Measurements from ENCODE around the gene SHROOM3.
A peak's percentile ranks its signal among the peaks of the same experiment; 100 is the strongest.

The SHROOM3 gene

DNA sequence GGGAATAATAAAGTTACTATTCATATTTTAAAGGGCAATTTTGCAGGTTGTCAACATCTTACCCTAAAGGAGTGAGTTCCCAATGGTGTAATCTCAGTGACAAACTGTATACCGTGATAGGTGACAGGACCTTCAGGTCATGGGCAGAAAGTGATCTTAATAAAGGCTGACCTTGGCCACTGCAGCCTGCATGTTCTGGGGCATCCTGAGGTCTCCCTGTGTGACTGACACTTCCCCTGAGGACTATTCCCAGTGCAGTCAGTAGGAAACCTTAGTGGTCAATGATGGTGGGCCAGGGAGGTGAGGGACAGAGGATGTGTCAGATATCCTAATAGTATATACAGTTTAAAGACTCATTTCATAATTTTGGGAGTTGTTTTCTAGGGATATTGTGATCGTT lies 137.2 kb downstream of the SHROOM3 start:
- no peak for DNase-seq

- DNase-seq, result no peak
These were observed 141.8 kb downstream of the SHROOM3 start for GRCh38 chr4:76576824-76577223.

DNA sequence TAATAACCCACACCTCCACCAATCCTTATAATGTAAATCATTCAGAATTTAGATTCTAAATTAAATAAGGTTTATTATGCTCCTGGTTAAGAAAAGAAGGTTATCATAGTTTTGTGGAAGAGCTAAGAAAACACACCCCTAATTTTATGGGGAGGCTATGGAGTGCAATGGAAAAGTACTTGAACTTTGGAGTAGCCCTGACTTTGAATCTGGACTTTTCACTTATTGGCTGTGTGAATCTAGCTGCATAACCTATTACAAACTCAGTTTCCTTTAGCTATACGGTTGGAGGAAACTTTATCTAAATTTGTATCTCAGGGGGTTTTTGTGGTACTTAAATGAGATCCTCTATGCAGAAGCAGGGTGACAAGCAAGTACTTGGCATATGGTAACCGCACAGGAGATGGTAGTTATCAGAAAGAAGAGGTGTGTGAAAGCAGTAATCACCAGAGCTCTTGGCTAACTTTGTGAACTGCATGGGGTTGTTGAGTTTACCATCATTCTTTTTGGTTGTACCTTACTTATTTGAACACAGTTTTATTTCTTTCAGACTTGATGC lies 143.1 kb downstream of the SHROOM3 start:
- DNase-seq, result no peak

GRCh38 chr4:76579596-76580375 lies 144.8 kb downstream of the SHROOM3 start:
- peak; percentile 46 for DNase-seq

DNA sequence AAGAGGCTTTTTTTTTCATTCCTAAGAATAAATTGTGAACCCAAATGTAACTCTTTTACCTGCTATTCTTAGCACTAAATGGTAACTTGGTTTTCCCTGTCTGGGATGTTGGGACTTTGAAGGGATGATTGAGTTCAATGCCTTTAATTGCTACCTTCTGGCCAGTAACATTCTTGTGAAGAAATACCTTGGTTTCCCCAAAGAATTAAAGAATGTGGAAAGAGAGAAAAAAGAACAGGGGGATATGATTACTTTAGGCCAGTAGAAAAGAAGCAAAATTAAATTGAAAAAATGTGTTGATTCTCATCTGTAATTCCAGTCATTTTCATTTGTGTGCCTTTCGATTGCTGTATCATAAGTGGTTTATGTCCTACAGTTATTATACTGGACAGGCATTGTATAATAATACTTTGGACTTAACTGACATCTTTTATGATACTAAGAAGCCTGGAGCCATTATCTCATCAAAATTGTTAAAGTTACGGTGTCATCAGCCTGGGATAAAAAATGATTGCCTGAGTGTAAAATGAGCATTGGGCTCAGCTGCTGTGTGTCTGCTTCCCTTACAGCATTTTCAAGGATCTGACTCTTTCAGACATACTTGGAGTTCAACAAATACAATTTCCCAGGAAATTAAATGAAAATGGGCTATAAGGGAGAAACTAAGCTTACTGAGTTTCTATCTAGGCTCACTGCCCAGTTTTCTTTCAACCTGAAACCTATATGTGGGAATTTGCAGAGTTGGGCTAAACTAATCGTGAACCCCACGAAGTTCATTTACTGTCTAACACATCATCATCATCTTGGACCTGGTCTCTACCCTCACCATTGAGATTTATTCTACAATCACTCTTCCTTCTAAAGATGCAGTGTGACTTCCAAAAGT lies 146.3 kb downstream of the SHROOM3 start:
- DNase-seq, result no peak

GRCh38 chr4:76582074-76582816 lies 147.2 kb downstream of the SHROOM3 start:
- no peak for DNase-seq

DNA sequence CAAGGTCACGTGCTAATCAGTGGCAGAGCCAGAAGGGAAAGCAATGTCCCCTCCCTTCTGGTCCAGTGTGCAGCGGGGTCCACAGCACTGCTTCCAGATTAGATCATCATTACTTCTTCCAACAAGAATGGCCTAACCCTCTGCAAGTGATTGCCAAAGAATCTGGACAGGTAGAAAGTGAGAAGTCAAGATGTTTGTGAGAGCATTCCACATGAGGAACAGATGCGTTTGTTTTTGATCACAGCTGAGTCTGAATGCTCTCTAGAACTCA lies 147.7 kb downstream of the SHROOM3 start:
- DNase-seq, result no peak

- no peak for DNase-seq
These were observed 149.5 kb downstream of the SHROOM3 start for GRCh38 chr4:76584241-76585152.

- DNase-seq, result no peak
These were observed 150.2 kb downstream of the SHROOM3 start for GRCh38 chr4:76585272-76585671.

DNA sequence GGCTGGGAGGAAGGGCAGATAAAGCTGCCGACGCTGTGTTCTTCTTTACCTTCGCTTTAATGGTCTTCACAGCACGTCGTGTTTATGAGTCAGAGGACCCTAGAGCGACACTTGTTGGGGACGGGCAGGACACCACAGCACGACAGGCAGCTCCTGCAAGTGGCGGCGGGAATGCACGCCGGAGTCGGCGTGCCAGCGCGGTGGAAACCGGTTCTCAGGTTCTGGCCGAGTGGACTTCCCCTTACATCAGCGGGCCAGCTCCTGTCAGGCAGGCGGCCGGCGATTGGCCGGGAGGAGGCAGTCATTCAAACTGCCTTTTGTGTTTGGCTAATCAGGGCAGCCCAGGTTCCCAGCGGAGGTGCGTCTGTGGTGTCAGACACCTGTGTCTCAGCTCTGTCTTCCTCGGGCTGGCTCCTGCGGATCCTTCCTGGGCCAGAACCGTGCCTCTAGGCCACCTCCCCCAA lies 150.9 kb downstream of the SHROOM3 start:
- DNase-seq, result peak; percentile 54

- DNase-seq, result no peak
These were observed 153.2 kb downstream of the SHROOM3 start for GRCh38 chr4:76588274-76588673.

- DNase-seq, result no peak
These were observed 154.4 kb downstream of the SHROOM3 start for GRCh38 chr4:76589402-76589801.

DNA sequence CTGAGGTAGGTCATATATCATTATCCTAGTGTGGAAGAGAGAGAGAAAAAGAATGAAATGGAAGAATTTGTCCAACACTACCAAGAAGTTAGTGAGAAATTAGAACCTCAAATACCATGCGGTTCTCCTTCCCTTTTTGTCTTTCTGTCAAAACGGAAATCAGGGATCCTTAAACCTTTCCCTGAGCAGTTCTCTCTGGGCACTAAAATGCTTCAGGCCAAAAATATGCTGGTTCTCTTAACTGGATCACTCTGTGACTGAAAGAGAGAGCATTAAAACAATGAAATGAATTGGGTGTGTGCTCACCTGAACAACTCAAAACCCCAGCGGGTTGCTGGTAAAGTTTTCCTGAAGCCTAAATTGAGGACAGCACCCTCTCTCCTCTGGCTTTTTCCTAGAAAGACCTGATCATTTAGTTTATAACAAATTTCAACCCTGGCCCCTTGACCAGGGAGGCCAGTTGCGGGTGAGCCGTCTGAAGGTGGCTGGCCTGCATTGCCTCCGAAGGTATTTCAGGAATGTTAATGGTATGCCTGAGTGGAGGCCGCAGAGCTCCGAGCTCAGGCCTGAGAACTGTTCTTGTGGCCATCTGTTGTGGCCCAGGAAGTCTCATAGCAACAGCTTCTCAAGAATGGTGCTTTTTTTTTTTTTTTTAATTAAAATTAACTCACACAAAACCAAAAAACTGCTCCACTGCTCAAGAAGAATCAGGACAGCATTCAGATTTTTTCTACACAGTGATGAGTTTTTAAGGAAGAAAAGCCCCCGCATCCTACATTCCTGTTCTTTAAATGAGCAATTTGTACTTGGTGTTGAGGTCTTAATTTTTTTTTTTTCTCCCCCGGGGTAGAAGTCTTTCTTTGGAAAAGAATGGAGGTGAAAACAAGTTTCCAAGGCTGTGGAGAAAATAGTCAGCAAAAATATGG lies 155.1 kb downstream of the SHROOM3 start:
- DNase-seq, result no peak

DNA sequence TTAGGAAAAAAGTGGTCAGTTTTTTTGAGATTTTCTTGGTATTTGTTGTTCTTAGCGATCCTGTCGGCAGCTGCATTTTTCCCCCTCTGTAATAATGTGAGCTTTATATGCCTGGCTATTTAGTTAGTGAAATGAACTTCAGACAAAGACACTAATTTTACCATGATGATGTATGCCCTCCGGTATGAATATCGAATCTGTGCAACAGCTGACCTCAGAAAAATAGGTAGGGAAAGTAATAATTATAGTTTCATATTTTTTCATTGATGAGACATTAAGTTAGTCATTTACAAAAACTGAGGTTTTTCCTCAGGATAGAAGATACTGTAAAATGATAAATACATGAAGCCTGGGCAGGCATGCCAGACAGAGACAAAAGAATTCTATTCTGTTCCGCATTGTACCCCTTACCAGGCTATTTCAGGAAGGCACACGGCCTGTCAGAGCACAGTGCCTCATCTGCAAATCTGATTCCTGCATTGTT lies 155.8 kb downstream of the SHROOM3 start:
- no peak for DNase-seq

DNA sequence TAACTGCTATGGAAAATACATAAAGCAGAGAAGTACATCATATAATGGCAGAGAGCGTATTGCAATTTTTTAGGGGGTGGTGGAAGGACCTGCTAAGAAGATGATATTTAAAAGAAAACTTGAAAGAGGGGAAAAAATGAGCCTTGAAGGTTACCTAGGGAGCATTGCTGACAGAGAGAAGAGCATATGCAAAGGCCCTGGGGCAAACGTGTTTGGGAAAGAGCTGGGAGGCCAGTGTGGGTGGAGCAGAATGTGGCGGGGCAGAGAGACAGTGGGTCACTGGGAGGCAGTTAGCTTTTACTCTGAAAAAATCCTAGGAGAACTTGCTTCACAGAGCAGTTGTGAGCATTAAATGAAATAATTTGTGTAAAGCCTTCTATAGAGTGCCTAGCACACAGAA lies 157.0 kb downstream of the SHROOM3 start:
- DNase-seq, result no peak

DNA sequence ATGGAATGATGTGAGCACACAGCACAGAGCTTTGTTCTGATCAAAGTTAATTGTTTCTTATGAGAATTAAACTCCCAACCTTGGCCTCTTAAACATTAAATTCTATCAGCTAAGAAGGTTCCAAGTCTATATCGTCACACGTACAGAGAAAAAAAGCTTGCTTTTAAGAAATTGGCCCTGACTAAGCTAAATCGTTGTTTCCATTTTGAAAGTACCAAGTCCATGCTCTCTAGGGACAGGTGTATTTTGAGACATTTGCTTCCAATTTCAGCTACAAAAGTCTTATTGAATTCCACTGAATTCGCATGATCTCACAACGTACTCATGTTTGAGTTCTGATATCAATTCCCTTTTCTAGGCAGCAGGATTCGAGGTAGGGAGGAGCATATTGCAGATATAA lies 157.4 kb downstream of the SHROOM3 start:
- no peak for DNase-seq

DNA sequence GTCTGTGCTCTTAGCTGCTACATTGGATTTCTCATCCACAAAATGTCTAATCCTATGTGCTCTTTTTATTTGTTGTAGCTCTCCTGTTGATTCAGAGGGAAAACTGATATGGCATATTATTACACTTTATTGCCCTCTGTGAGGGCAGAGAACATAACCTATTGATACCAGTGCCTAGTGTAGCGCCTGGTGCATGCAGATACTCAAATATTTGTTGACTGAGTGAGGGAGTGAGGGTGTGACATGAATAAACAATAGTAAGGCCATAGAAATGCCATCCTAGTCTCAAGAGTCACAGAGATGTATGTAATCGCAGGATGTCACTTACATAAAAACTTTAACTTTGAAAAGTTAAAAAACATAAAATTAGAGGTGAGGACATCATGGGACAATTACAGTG lies 159.1 kb downstream of the SHROOM3 start:
- DNase-seq, result no peak

DNA sequence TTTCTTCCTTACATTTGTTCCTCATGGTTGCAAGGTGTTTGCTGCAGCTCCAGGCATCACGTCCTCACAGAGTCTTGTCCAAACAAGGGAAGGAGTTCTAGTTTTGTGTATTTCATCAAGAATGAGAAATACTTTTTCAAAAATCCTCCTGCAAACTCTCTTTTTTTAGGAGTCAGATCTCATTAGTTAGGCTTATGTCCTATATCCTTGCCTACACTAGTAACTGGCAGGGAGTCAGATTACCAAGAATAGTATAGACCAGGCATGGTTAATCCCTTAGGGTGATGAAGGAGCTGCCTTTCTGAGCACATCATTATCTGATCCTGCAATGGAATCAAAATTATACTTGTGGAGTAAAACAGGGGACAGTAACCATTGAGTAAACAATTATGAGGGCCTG lies 160.4 kb downstream of the SHROOM3 start:
- no peak for DNase-seq

GRCh38 chr4:76596713-76597112 lies 161.7 kb downstream of the SHROOM3 start:
- DNase-seq, result no peak

- no peak for DNase-seq
These were observed 162.5 kb downstream of the SHROOM3 start for GRCh38 chr4:76597423-76597979.

DNA sequence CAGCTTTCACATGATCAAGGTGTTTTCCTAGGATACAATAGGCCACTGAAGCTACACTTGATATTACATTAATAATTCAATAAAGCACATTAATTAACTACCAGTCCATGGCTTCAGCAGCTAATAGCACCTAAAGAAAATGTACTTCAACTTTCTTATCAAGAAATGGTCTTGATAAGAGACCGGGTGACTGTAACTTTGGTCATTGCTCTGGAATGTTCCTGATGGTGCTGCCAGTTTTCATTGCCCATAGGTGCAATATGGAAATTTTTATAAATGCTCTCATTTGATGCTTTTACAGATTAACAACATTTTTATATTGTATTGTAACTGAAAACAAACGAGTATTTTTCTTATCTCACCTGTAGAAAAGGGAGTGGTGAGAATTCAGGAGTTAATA lies 165.4 kb downstream of the SHROOM3 start:
- DNase-seq, result no peak
